HG03280 (cell line): Measurements from ENCODE around the gene TTLL11.

ENCODE experiments used
- ATAC-seq: cut with Tn5 transposase; IDR thresholded peaks from one replicate; pipeline ENCODE4 v1.9.1; 2021; ENCODE audit warnings: mild to moderate bottlenecking, moderate library complexity; ENCODE audit not compliant: unreplicated experiment

Gene TTLL11

DNA sequence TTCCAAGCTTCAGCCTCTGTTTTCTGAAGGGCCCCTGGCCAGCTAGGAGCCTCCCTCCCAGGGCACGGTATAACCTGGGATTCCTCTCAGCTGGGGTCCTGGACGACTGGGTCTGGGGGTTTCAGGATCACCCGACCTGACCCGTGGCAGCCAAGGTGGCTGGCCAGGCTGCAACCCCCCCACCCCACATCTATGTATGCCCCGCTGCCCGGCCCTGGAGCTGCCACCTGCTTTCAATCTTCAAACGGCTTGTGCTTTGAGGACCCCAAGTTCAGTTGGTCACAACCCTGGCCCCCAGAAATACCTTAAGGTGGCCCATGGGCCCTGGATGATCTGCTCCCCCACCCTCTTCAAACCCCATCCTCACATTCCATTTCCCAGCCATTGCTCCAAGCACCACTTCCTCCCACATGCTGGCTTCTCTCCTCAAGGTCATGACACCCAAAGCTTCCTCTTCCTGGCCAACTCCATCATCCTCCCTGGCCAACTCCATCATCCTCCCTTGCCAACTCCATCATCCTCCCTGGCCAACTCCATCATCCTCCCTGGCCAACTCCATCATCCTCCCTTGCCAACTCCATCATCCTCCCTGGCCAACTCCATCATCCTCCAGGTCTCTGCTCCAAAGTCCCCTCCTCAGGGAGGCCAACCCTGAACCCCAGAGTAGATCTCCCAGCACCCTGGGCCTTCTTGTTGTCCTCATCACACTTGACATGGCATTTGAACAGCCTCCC, 17.2 kb upstream of the TTLL11 start:
- ATAC-seq, result no peak

DNA sequence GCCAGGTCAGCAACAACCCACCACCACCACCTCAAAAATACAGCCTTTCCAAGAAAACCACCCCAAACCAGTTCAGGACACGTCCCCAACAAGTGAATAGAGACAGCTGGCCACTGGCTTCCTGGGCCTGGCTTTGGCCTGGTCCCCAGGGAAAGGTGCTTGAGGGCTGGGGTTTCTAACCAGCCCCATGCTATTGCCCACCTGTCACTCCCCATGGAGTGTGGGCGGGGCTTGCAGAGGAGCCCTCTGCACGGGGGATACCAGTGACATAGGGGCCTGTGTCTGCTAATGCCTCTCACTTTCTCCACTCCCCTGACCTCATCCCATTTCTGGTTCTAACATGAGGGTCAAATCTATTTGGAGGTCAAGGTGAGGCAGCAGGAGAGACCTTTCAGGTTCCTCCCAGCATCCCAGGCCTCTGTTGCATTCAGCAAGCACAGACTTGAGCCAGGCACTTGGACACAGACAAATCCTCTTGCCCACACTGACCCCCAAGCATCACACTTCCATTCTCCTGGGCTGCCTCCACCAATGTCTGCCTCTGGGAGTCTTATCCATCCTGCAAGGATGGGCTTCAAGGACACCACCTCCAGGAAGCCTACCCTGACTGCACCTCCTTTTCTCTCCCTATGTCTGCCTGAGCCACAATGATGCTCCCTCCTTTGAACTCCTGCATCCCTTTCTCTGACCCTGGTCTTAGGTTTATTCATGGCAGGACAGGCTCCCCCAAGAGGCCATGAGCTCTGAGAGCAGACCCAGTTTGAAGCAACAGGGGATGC, 16.1 kb upstream of the TTLL11 start:
- ATAC-seq, result no peak

DNA sequence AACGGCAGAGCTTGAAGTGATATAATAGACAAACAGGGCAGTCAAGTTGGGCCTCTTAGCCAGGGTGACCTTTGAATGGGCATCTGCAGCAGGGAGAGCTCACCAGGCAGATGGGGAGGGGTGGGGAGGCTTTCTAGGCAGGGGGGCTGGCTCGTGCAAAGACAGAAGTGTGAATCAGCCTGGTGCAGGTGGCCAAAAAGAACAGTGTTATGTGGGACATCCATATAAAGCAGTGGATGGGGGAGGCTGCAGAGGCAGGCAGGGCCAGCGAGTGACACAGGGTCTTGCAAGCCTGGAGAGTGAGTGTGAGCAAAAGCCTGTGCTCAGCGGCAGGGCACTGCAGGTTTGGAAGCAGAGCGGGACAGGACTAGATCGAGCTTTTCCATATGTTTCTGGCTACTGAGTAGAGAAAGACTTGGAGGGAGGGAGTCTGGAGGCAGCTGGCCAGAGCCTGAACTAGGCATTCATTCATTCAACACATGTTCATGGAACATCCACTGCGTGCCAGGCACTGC, 14.2 kb upstream of the TTLL11 start:
- no peak for ATAC-seq

DNA sequence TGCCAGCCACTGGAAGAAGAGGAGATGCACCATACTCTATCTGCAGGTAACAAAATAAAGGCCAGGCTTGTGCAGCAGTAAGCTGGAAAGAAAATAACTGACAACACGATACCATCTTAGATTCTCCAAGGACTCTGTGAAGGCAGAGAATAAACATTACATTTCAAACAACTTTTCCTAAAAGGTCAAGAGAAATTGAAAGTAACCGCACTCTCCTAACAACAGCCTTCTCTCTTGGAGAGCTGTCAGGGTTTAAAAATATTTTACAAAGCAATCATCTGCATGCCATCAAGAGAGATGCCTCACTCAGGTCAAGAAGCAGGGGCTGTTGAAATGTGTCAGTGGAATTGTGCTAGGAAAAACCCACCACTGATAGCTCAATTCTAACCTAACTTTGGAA, 13.5 kb upstream of the TTLL11 start:
- no peak for ATAC-seq

GRCh38 chr9:122103985-122104384, 10.9 kb upstream of the TTLL11 start:
- no peak for ATAC-seq

GRCh38 chr9:122102156-122102555, 9.0 kb upstream of the TTLL11 start:
- no peak for ATAC-seq

DNA sequence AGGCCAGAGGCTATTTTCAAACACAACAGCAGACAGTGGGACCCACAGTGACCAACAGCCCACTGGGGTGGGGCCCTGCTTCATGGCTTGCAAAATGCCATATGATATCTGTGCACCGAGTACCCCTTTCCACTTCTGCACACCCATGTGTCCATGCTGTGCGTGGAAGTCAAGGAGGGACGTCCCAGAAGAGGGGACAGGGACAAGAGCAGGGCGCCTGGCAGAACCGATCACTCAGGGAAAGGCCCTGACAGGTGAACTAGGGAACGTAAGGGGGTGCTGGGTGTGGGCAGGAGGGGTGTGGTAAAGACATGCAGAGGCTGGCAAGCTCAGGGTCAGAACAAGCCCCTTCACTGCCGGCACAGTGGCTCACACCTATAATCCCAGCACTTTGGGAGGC, 7.6 kb upstream of the TTLL11 start:
- ATAC-seq, result no peak

DNA sequence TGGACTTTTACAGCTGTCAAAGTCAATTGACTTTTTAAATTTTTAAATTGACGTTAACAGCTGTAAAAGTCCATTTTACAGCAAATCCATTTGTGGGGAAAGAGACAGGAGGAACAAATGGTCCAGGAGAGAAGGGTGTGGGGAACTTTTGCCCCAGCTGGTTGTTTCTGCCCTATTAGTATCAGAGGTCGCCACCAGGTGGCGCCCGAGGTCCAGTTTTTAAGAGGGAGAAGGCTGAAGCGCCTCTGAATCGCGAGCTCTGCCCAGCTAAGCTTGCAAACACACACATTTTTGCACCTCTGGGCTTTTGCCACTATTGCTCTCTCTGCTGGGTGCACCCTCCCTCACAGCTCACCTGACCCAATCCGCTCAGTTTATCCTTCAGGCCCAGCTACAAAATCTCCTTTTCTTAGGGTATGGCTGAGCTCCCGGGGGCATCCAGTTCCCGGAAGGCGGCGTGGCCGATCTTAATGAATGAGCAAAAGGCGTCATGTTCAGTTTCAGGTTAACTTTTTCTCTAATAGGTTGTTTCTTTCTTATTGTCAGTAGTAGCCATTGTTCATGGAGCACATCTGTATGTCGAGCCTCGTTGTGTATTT, 6.3 kb upstream of the TTLL11 start:
- peak; percentile 68 for ATAC-seq

DNA sequence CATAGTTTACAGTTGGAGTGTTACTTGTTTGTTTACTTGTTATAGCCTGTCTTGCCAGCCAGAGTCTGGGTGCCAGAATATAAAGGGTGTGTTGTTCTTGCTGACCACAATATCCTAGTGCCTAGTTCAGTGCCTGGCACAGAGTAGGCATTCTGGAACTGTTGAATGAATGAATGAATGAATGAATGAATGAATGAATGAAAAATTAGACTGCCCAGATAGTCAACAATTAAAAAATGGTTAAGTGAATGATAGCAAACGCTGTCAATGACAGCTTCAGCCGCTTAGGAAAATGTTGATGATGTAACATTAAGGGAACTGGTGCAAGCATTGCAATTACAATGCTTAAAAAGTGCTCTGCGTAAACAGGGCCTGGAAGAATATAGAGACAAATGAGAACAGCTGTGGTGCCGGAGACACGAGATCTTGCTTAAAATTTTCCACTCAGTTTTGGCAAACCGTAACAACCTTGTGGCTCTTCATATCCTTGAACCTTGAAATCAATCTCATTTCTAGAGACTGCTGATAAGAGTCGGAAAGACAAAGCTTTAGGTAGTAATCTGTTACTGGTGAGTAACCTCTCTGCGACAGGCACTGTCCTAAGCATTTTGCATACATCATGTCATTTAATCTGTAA, 4.7 kb upstream of the TTLL11 start:
- no peak for ATAC-seq

GRCh38 chr9:122096620-122097415, 3.7 kb upstream of the TTLL11 start:
- ATAC-seq, result no peak

- no peak for ATAC-seq
Measured at GRCh38 chr9:122095010-122095767, 2.1 kb upstream of the TTLL11 start.

DNA sequence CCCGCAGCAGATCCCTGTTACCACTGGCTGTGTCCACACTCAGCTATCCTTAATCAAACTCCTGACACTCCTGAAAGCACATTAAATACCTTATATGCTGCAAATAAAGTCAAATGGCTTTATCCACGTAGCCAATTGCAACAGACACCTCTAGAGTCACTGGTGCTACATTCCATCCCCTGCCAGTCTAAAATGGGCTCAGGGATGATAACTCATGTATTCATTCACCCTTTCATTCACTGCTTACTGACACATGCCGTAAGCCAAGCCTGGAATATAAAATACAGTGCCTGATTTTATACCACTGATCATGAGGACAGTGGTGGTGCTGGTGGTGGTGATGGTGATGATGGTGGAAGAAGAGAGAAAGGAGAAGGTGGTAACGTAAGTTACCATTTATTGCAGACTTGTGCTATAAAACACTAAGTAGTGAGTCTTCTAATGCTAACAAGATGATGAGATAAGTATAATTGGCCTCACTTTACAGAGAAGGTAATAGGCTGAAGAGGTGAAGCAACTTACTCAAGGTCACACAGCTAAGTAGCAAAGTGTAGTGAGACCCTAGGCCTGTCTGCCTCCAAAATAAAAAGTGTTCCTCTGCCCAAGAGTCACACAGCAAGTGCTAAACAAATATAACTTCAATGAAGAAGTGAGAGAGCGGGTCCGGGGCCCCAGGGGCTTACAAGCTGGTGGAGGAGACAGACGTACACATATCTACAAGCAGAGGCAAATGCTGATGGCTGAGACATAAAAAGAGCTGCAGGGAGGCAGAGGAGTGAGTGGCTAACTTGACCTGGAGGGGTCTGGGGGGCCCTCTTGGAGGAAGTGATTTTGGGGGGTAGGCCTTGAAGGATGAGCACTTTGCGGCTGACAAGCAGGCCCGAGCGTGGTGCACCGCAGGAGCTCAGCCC, 1.2 kb downstream of the TTLL11 start:
- no peak for ATAC-seq

GRCh38 chr9:122090981-122091380, 2.1 kb downstream of the TTLL11 start:
- ATAC-seq, result no peak

DNA sequence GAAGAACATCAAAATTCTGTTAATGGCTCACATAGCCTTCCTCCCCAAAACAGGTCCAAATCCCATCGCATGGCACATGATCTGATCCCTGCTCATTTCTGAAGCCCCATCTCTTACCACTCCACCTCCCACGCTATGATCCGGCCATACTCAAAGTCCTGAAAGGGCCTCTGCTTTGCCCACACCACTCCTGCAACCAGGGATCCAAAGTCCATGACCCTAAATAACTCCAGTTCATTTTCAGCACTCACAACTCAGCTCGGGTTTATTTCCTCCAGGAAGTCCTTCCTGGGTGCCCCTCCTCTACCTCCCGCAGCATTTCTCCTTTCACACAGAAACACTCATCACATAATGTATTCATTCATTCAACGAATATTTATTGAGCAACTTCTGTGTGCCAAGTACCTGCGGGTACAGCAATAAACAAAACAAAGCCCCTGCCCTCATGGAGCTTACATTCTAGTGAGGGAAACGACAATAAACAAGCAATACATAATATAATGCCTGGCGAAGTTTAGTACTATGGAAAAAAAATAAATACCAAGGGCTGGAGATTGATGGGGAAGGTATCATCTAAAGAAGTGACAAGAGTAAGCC, 2.7 kb downstream of the TTLL11 start:
- ATAC-seq, result no peak

DNA sequence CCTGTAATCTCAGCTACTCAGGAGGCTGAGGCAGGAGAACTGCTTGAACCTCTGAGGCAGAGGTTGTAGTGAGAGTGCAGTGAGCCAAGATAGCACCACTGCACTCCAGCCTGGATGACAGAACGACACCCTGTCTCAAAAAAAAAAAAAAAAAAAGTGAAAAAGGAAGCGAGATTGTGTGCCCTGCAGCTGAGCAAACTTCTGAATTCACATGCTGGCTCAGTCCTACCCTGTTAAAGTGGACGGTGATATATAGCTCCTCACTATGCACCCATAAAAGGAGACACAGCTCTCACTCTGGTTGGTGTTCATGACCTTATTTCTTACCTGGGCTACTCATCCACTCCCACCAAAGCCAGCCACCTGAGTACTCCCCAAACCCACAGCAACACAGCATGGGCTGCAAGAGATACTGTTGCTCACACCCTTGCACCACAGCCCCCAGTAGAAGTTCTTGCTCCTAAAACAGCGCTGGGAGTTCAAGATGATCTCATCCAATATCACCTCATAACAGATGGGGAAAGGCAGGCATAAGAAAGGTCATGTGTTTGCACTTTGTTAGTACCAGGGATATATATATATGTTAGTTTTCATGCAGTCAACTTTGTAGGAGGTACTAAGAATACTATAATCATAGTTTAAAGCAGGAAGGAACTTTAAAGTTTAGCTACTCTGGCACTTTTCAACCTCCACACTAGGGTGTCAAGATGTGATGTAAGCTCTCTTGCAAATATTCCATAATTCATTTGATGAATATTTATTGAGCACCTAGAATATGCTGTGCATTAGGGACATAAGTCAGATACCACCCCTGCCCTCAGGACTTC, 4.0 kb downstream of the TTLL11 start:
- ATAC-seq, result no peak

GRCh38 chr9:122087406-122088200, 5.5 kb downstream of the TTLL11 start:
- ATAC-seq, result no peak

GRCh38 chr9:122086873-122087272, 6.2 kb downstream of the TTLL11 start:
- no peak for ATAC-seq
